Left renal cortex interstitium (tissue), 4 donors: ENCODE results near the gene GPR6. TPM values are rescaled to one million over a fixed set of nuclear protein-coding genes. Genes with fewer than 3 reads are reported as not detected.

ENCODE experiments used
- DNase-seq, 4 donors: peaks; one replicate each; pipeline ENCODE4 v3.0.0-alpha.2; 2013; ENCODE audit warnings: low read depth in 4 of 4, low spot score in 2 of 4, missing footprints in 1 of 4
- polyA plus RNA-seq, 4 donors: library from polyadenylated mRNA; unstranded; fragments of 120-200 nt; gene quantifications; one replicate each; pipeline ENCODE4 v1.2.1, GENCODE V29; 2013; ENCODE audit not compliant: insufficient read length in 4 of 4

Gene GPR6
- polyA plus RNA-seq, 4 donors: not detected

GRCh38 chr6:109998159-109998785 is 20.2 kb downstream of the GPR6 start:
- DNase-seq: no peak

GRCh38 chr6:109999740-110000139 is 21.6 kb downstream of the GPR6 start:
- no peak for DNase-seq

GRCh38 chr6:110002676-110003075 is 24.6 kb downstream of the GPR6 start:
- no peak for DNase-seq

- no peak for DNase-seq
Observed at GRCh38 chr6:110013386-110013785, 35.3 kb downstream of the GPR6 start.

- DNase-seq: no peak
Observed at GRCh38 chr6:110015206-110015605, 37.1 kb downstream of the GPR6 start.

GRCh38 chr6:110017306-110017705 is 39.2 kb downstream of the GPR6 start:
- DNase-seq: no peak

GRCh38 chr6:110017946-110018345 is 39.8 kb downstream of the GPR6 start:
- DNase-seq: no peak

GRCh38 chr6:110018486-110018885 is 40.4 kb downstream of the GPR6 start:
- no peak for DNase-seq

GRCh38 chr6:110020888-110021287 is 42.8 kb downstream of the GPR6 start:
- no peak for DNase-seq

GRCh38 chr6:110029144-110029543 is 51.0 kb downstream of the GPR6 start:
- no peak for DNase-seq

Other genes with a start within 250 kb of the GPR6 start
- 10 to 100 TPM; 44.9 to 53.3 (median 50.4) TPM for gene WASF1, start 201.4 kb downstream of the GPR6 start, polyA plus RNA-seq
- gene CDC40, start 202.1 kb downstream of the GPR6 start, polyA plus RNA-seq: 10 to 100 TPM; 26.8 to 35.7 (median 34.5) TPM